Loucy (cell line): ENCODE measurements around the gene CRADD.

ENCODE experiments used
- CTCF ChIP-seq: fragments of 200-600 bp; sonication (generic); conservative IDR thresholded peaks from 2 replicates; pipeline ENCODE4 v1.5.1; 2014; ENCODE audit warnings: mild to moderate bottlenecking, antibody characterized with exemption, low read length
- EZH2phosphoT487 ChIP-seq: fragments of 200-600 bp; IDR thresholded peaks from 2 replicates; pipeline ENCODE4 v1.6.1; 2018; ENCODE audit warnings: antibody characterized with exemption, mild to moderate bottlenecking, moderate library complexity, borderline replicate concordance

- TF ChIP-seq CTCF (no peak), EZH2phosphoT487 (no peak)
These were observed 30.7 kb downstream of the CRADD start for GRCh38 chr12:93707836-93708235.
